Ramos (cell line): Measurements from ENCODE around the gene MICAL2.

Source experiments
- in situ Hi-C: fragments of 300-500 bp; cut with MboI; formaldehyde crosslinking; loops from one replicate; pipeline ENCODE4 v1.14.3; 2022; ENCODE audit warnings: low sequenced_read_pairs; ENCODE audit not compliant: unreplicated experiment

Gene MICAL2

GRCh38 chr11:12275818-12276217, 165.4 kb downstream of the MICAL2 start:
- in situ Hi-C loops: no loop called here

- in situ Hi-C loops: no loop called here
Measured at GRCh38 chr11:12276356-12276755, 166.0 kb downstream of the MICAL2 start.

GRCh38 chr11:12276831-12277475, 166.6 kb downstream of the MICAL2 start:
- in situ Hi-C loops: no loop called here

GRCh38 chr11:12278766-12279671, 168.6 kb downstream of the MICAL2 start:
- in situ Hi-C loops: no loop called here

- in situ Hi-C loops: no loop called here
Measured at GRCh38 chr11:12279672-12280108, 169.3 kb downstream of the MICAL2 start.

- in situ Hi-C loops: no loop called here
Measured at GRCh38 chr11:12280199-12280837, 169.9 kb downstream of the MICAL2 start.

GRCh38 chr11:12280838-12281565, 170.6 kb downstream of the MICAL2 start:
- in situ Hi-C loops: no loop called here

- in situ Hi-C loops: no loop called here
Measured at GRCh38 chr11:12281571-12282478, 171.4 kb downstream of the MICAL2 start.

- in situ Hi-C loops: no loop called here
Measured at GRCh38 chr11:12282676-12283075, 172.3 kb downstream of the MICAL2 start.

GRCh38 chr11:12284316-12285050, 174.1 kb downstream of the MICAL2 start:
- in situ Hi-C loops: loop anchor here (5.0 kb wide), 1 partner anchor 237 kb away; no protein-coding TSS in a partner anchor

- in situ Hi-C loops: loop anchor here (5.0 kb wide), 1 partner anchor 238 kb away; no protein-coding TSS in a partner anchor
Measured at GRCh38 chr11:12285106-12285505, 174.7 kb downstream of the MICAL2 start.

GRCh38 chr11:12285811-12286222, 175.4 kb downstream of the MICAL2 start:
- in situ Hi-C loops: loop anchor here (5.0 kb wide), 1 partner anchor 239 kb away; no protein-coding TSS in a partner anchor

- in situ Hi-C loops: loop anchor here (5.0 kb wide), 1 partner anchor 239 kb away; no protein-coding TSS in a partner anchor
Measured at GRCh38 chr11:12286606-12287005, 176.2 kb downstream of the MICAL2 start.

- in situ Hi-C loops: loop anchor here (5.0 kb wide), 1 partner anchor 240 kb away; no protein-coding TSS in a partner anchor
Measured at GRCh38 chr11:12287009-12287373, 176.6 kb downstream of the MICAL2 start.

- in situ Hi-C loops: loop anchor here (5.0 kb wide), 1 partner anchor 240 kb away; no protein-coding TSS in a partner anchor
Measured at GRCh38 chr11:12287374-12288211, 177.2 kb downstream of the MICAL2 start.

- in situ Hi-C loops: loop anchor here (5.0 kb wide), 1 partner anchor 241 kb away; no protein-coding TSS in a partner anchor
Measured at GRCh38 chr11:12288212-12288930, 178.0 kb downstream of the MICAL2 start.
